H7 (cell line): Measurements from ENCODE around the gene MEX3C. TPM values are rescaled to one million over a fixed set of nuclear protein-coding genes. Genes with fewer than 3 reads are reported as not detected.

Source experiments
- DNase-seq: peaks from one replicate; pipeline ENCODE4 v3.0.0; 2012
- H3K27me3 ChIP-seq: 2 replicates; pipeline ENCODE4 v1.6.0; 2011; ENCODE audit warnings: mild to moderate bottlenecking, low read length; ENCODE audit not compliant: control insufficient read depth, insufficient read depth
- H3K36me3 ChIP-seq: replicated peaks from 2 replicates; pipeline ENCODE4 v1.5.1; 2011; ENCODE audit warnings: low read length; ENCODE audit not compliant: control insufficient read depth, insufficient read depth
- H3K4me3 ChIP-seq: 2 replicates; pipeline ENCODE4 v1.5.1; 2011; ENCODE audit warnings: low read depth, mild to moderate bottlenecking, control low read depth, low read length, moderate library complexity; ENCODE audit not compliant: insufficient read depth
- total RNA-seq: library from RNA; depleted of rRNA; stranded (reverse); fragments of >200 nt; shearing (Covaris generic); gene quantifications from 2 replicates; pipeline ENCODE4 v1.2.3, GENCODE V29; 2014

Gene MEX3C
- total RNA-seq, 1 experiment from 2014 or later = 69.8 TPM

DNA sequence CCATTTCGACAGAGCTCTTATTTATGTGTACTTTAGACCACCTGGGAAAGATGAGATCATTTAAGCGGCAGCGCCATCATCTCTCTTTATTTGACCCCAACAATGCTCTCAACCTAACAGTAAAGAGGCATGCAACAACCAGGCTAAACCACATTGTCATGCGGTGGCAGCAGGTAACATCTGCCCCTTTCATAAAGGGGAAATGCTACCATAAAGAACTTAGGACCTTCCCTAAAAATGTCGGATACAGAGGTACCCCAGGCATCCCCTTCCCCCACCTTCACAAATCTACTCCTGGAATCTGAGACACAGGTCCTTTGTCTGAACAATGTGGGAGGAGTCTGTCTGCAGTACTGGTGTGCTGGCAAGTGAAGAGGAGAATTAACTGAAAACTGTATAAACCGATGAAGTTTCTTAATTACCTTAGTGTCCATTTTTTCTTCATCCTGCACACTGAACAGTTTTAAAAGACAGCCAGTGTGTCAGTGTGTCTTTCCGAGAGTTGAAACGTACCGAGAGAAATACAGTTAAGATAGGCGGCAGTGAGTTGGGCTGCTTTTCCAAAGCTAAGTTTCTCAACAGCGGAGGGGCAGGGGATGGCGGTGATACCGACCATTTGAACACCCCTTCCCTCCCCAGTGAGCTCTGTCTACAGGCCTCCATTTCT is 1.9 kb downstream of the MEX3C start:
- H3K27me3 ChIP-seq = no peaks in the 10 kb centered on the region
- H3K4me3 ChIP-seq = peak overlapping the region; percentile 97
- DNase-seq = peak; percentile 61
- H3K36me3 ChIP-seq = 0 out of 2 replicates have a peak, but pooled peaks cover 1% of the 10 kb centered on the region

DNA sequence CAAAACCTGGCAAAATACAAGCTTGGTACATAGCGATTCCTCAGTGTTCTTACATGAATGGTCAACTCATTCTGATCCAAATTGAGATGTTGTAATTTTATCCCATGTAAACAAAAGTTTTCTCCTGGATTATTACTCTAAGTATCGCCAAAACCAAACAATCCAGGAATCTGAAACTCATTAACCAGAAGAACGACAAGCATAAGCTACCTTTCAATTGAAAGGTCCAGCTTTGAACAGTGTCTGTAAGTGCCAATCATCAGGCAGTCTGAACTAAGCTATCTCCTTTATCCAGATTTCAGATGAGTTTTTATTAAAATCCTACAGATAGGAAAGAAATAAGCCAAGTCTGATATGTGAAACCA is 2.4 kb downstream of the MEX3C start:
- Histone ChIP-seq H3K4me3 (peak overlapping the region; percentile 97), H3K36me3 (0 out of 2 replicates have a peak, but pooled peaks cover 1% of the 10 kb centered on the region), H3K27me3 (no peaks in the 10 kb centered on the region)
- no peak for DNase-seq

DNA sequence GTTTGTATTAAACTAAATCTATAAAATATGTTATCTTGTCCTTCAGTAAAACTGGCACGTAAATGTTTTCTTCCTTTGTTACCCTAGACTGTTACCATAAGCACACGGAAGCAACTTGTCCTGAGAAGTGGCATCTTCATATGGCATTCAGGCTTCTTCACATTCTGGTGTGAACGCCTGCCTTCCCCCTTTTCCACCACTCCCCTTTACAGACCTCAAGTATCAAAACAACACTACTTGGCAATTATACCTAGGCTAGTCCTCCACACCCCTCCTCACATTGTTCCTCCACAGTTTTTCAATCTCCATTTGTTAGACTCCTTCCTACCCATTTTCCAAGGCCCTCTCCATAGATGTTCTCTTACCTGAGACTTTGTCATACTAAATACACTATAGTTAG is 2.9 kb downstream of the MEX3C start:
- DNase-seq = no peak
- 0 out of 2 replicates have a peak, but pooled peaks cover 1% of the 10 kb centered on the region for H3K36me3 ChIP-seq
- peak overlapping the region; percentile 97 for H3K4me3 ChIP-seq
- H3K27me3 ChIP-seq = no peaks in the 10 kb centered on the region

DNA sequence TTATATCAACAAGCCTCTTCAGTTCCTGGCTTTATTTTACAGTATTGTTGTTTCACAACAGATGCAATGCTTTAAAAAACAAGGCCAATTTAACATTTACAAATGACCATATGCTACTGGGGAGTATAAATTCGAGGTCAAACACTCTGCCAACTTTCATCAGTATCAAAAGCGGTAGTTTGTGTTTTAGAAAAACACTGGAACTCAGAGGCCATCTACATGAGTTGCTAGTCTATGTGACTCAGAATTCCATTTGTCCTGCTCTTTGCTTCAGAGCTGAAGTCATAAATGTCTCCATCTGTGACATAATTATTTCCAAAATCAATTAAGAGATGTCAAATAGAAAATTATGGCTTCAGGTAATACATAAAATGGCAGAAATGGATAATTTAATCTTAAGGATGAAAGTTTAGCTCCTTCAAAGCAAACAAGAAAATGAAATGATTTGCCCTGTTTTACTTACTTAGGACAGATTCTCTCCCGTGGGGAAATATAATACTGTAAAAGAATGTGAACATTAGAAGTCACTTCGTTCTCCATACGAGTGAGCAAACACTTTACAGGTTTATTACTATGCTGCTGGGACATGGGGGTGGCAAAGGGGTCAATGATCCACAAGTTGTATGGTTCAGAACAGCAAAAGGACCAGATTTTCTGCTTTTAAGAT is 3.7 kb downstream of the MEX3C start:
- no peak for DNase-seq
- Histone ChIP-seq H3K36me3 (0 out of 2 replicates have a peak, but pooled peaks cover 1% of the 10 kb centered on the region), H3K4me3 (no peak overlapping the region), H3K27me3 (no peaks in the 10 kb centered on the region)

DNA sequence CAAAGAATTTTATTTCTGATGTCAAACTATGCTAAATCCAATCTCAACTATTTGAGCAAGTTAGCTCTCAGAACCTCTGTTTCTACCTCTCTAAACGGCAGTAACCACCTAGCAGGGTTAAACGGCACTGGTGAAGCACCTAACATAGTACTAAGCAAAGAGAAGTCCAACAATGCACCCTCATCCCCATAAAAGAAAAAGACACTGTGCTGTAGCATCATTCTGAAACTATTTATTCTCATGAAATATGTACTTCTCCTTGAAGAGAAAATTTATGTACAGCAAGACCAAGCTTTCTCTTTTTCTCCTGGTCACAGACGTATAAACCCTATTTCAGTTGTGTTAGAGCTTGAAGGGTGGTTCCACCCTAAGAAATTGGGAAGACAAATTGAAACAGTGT is 4.8 kb downstream of the MEX3C start:
- no peak overlapping the region for H3K4me3 ChIP-seq
- H3K27me3 ChIP-seq = no peaks in the 10 kb centered on the region
- DNase-seq = no peak
- H3K36me3 ChIP-seq = 0 out of 2 replicates have a peak, but pooled peaks cover 1% of the 10 kb centered on the region

DNA sequence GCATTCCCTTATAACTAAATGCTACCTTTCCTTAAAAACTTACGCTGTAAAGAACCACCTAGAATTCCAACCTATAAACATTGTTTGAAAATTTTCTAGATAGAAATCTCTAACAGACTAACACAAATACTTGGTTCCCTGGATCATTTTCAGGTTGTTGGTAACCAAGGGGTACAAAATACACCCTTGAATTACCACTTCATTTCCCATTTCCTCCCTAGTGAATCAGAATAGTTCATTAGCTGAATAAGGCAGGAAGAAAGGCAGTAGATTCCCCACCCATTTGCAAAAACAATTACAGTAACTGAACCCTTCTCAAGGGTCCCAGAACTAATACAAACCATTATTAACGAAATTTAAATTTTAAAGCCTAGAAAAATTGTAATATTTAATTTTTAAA is 5.5 kb downstream of the MEX3C start:
- Histone ChIP-seq H3K27me3 (no peaks in the 10 kb centered on the region), H3K4me3 (no peak overlapping the region), H3K36me3 (0 out of 2 replicates have a peak, but pooled peaks cover 1% of the 10 kb centered on the region)
- DNase-seq = no peak

DNA sequence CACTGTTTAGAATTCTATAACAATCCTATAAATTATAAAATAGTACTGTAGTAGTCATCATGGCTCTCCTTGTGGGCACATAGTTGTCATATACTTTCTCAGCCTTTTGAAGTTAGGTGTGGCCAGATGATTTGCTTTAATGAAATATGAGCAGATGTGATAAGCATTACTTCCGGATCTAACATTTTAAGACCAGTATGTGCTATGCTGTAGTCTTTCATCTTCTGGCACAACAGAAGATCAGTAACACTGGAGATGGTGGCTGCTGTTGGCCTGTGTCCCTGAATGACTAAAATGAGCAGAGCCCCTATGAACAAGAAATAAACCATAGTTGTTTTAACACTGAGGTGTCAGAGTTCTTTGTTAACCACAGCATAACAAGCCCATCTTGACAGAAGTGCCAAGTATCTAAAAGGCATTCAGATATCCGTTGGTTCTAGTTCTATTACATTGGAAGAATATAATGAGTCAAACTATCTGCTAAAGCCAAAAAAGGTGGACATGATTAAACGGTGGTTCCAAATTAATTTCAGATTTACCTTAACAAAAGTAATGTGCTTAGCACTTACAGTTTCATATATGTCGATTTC is 6.3 kb downstream of the MEX3C start:
- Histone ChIP-seq H3K36me3 (peaks cover 2% of the 10 kb centered on the region; the same call in 1 of the 2 replicates), H3K4me3 (no peak overlapping the region)
- DNase-seq = no peak

DNA sequence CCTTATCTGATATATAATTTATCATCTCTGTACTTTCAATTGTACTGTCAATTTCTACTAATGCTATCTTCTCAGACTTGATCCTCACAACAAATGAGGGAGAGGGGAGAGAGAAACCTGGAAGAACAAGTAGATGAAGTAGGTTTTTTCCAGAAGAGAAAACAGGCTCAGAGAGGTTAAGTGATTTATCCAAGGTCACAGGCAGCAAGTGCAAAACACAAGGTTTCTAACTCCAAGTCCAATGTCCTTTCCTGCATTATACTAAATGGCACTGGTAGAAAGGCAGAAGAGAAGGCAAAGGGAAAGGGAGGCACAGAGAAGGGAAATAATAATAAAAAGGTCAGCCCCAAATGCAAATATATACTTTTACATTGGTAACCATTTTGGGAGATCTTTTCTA is 7.5 kb downstream of the MEX3C start:
- Histone ChIP-seq H3K36me3 (peaks cover 8% of the 10 kb centered on the region), H3K4me3 (no peak overlapping the region), H3K27me3 (no peaks in the 10 kb centered on the region)
- DNase-seq = no peak

More for the DNA sequence above, 6.3 kb downstream of the MEX3C start:
- H3K27me3 ChIP-seq = no peaks in the 10 kb centered on the region

DNA sequence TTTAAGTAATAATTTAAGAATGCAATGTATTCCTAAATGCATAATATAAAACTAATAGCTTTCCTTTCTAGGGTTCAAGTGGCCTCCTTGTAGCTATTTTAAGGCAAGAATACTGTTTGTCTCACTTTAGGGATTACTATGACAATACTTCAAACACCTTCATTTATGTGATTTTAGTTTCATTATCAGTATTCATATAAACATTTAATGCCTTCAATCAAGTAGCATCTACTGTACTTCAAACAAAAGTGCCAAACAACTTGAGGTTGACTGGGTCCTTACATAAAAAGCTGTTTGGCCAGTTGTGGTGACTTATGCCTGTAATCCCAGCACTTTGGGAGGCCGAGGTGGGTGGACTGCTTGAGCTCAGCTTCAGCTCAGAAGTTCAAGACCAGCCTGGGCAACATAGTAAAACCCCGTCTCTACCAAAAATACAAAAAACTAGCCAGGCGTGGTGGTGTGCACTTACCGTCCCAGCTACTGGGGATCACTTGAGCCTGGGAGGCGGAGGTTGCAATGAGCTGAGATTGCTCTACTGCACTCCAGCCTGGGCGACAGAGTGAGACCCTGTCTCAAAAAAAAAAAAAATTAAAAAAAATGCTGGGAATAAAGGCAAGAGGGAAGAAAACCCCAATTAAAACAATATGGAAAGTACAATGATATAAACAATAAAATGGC is 9.3 kb downstream of the MEX3C start:
- no peaks in the 10 kb centered on the region for H3K27me3 ChIP-seq
- peaks cover 9% of the 10 kb centered on the region for H3K36me3 ChIP-seq
- no peak overlapping the region for H3K4me3 ChIP-seq
- no peak for DNase-seq

DNA sequence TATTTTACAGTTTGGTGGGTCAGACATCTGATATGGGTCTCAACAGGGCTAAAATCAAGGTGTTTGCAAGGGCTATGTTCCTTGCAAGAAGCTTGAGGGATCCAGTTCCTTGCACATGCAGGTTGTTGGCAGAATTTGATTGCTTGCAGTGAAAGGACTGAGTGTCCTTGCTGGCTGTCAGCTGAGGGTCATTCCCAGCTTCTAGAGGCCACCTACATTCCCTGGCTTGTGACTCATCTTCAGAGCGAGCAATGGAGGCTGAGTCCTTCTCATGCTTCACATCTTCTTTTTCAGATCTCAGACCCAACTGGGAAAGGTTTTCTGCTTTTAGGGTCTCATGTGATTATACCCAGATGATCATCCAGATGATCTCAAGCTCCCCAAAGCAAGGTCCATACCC is 12.4 kb downstream of the MEX3C start:
- no peak for DNase-seq
- Histone ChIP-seq H3K4me3 (no peak overlapping the region), H3K36me3 (peaks cover 7% of the 10 kb centered on the region), H3K27me3 (no peaks in the 10 kb centered on the region)

DNA sequence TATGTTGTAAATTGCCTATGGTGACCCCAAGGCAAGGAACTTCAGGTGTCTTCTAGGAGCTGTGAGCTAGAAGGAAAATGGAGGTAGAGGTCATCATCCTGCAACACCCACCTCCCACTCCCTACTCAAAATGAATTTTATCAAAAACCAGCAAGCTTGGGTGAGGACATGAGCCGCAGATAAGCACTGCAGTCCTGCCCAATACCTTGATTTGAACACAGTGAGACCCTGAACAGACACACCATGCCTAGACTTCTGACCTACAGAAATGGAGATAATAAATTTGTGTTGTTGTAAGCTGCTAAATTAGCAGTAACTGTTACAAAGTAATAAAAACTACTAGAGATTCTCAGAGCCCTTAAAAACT is 13.4 kb downstream of the MEX3C start:
- peaks cover 7% of the 10 kb centered on the region for H3K36me3 ChIP-seq
- no peak for DNase-seq
- no peaks in the 10 kb centered on the region for H3K27me3 ChIP-seq
- no peak overlapping the region for H3K4me3 ChIP-seq

DNA sequence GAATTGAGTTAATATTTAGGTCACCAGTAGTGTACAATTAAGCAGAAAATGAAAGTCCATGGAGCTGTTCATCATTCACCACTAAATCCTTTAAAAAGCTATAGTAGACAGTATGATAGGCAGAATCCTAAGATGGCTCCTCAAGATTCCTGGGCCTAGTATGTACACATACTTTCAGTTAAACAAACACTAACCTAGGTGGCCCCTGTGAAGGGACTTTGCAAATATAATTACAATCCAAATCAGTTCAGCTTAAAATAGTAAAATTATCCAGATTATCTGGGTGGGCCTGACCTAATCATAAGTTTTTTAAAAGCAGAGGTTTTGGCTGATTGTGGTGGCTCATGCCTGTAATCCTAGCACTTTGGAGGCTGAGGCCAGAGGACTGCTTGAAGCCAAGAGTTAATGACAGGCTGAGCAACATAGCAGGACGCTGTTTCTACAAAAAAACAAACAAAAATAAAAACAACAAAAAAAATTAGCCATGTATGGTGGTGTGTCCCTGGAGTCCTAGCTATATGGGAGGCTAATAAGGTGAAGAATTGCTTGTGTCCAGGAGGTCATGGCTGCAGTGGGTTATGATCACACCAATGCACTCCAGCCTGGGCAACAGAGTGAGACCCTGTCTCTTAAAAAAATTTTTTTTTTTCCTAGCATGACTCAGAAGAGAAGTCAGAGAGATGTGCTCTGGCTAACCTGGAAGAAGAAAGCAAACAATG is 13.9 kb downstream of the MEX3C start:
- H3K27me3 ChIP-seq = no peaks in the 10 kb centered on the region
- H3K36me3 ChIP-seq = peaks cover 7% of the 10 kb centered on the region
- no peak overlapping the region for H3K4me3 ChIP-seq
- DNase-seq = no peak

DNA sequence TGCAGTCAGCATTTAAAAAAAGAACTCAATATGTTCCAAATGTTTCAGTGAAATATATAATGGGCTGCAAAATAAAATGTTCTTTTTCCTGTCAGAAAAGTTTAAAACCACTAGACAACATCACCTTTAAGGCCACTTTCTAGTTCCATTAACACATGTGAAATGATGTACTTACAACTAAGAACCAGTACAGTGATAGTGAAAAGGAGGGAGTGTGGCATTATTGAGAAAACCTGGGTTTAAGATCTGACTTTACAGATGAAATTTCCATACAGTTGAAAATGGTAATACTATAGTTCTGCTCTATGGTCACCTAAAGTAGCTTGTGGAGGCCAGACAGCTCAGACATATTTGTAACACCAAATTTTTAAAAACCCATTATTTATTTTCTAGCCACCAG is 14.7 kb downstream of the MEX3C start:
- Histone ChIP-seq H3K36me3 (peaks cover 7% of the 10 kb centered on the region), H3K4me3 (no peak overlapping the region), H3K27me3 (no peaks in the 10 kb centered on the region)
- no peak for DNase-seq

DNA sequence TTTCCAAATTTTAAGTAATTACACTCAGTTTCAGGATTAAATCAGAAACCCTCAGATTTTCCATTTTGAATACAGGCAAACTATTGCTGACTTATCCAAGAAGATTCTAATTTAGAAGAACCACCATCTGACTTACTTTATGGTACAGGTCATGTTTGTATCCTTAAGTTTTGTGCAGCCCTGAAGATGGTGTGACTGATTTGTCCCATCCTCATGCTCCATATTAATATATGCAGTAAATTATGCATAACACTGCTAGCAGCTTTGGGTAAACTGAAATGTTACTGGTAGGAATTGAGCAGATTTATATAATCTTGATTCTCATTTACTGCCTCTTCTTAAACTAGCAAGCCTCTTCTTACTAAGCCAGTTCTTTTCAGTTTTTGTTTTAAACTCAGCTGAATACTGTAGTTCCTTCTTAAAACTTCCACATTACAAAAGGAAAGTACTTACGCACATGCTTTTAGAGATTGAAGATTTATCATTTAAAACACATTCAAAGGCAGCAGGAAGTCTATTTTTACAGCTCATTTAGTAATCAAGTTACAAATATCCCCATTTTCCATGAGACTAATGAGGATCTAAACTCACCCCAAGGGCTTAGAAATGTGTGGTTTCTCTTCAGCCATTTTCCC is 25.7 kb downstream of the MEX3C start:
- H3K4me3 ChIP-seq = no peak overlapping the region
- H3K36me3 ChIP-seq = peaks cover 8% of the 10 kb centered on the region
- no peak for DNase-seq
- H3K27me3 ChIP-seq = no peaks in the 10 kb centered on the region
